Astrocyte (in vitro differentiated cells and primary cell): ENCODE data around the gene CCDC107. TPM values are rescaled to one million over a fixed set of nuclear protein-coding genes. Genes with fewer than 3 reads are reported as not detected.

Experiments used
- DNase-seq: peaks from one replicate; pipeline ENCODE4 v3.0.0-alpha.2; 2010; ENCODE audit warnings: low read depth
- FAIRE-seq: peaks from 2 replicates; lab custom pipeline; 2011; peaks lifted over from hg19 to GRCh38; lab: Jason Lieb, UNC
- H2AFZ ChIP-seq: 2 replicates; pipeline ENCODE4 v1.6.0; 2012; ENCODE audit warnings: low read depth, low read length, inconsistent platforms
- H3K27ac ChIP-seq: 2 replicates; pipeline ENCODE4 v1.5.1; 2011; ENCODE audit warnings: low read depth, low read length, inconsistent platforms
- H3K27me3 ChIP-seq: 2 replicates; pipeline ENCODE4 v1.6.0; 2011; ENCODE audit warnings: low read length, inconsistent platforms; ENCODE audit not compliant: insufficient read depth
- H3K36me3 ChIP-seq: 2 replicates; pipeline ENCODE4 v1.5.1; 2011; ENCODE audit warnings: low read length, inconsistent platforms; ENCODE audit not compliant: insufficient read depth
- H3K4me1 ChIP-seq: 2 replicates; pipeline ENCODE4 v1.5.1; 2011; ENCODE audit warnings: low read length, inconsistent platforms; ENCODE audit not compliant: insufficient read depth
- H3K4me2 ChIP-seq: 2 replicates; pipeline ENCODE4 v1.6.0; 2012; ENCODE audit warnings: low read length, inconsistent platforms
- H3K4me3 ChIP-seq: 2 replicates; pipeline ENCODE4 v1.5.1; 2011; ENCODE audit warnings: low read depth, mild to moderate bottlenecking, low read length, inconsistent platforms; ENCODE audit not compliant: insufficient read depth
- H3K79me2 ChIP-seq: 2 replicates; pipeline ENCODE4 v1.6.0; 2012; ENCODE audit warnings: mild to moderate bottlenecking, low read length, inconsistent platforms; ENCODE audit not compliant: insufficient read depth
- H3K9ac ChIP-seq: 2 replicates; pipeline ENCODE4 v1.6.0; 2012; ENCODE audit warnings: mild to moderate bottlenecking, low read length, inconsistent platforms
- H3K9me3 ChIP-seq: 2 replicates; pipeline ENCODE4 v1.5.1; 2012; ENCODE audit warnings: low read depth, mild to moderate bottlenecking, low read length, inconsistent platforms; ENCODE audit not compliant: insufficient read depth
- H4K20me1 ChIP-seq: 2 replicates; pipeline ENCODE4 v1.6.0; 2012; ENCODE audit warnings: low read length, inconsistent platforms; ENCODE audit not compliant: insufficient read depth
- H3K27ac Mint-ChIP-seq: one replicate; pipeline ENCODE4 v1.8.0; 2021; ENCODE audit warnings: mild to moderate bottlenecking, mixed read lengths; ENCODE audit not compliant: unreplicated experiment
- H3K27me3 Mint-ChIP-seq: one replicate; pipeline ENCODE4 v1.8.0; 2021; ENCODE audit warnings: low read depth, mixed read lengths; ENCODE audit not compliant: unreplicated experiment
- H3K36me3 Mint-ChIP-seq: one replicate; pipeline ENCODE4 v1.8.0; 2021; ENCODE audit warnings: low read depth, mixed read lengths; ENCODE audit not compliant: unreplicated experiment
- H3K4me1 Mint-ChIP-seq: one replicate; pipeline ENCODE4 v1.8.0; 2021; ENCODE audit warnings: low read depth, mixed read lengths; ENCODE audit not compliant: unreplicated experiment
- H3K4me3 Mint-ChIP-seq: one replicate; pipeline ENCODE4 v1.8.0; 2021; ENCODE audit warnings: mild to moderate bottlenecking, moderate library complexity, mixed read lengths; ENCODE audit not compliant: unreplicated experiment
- H3K9me3 Mint-ChIP-seq: one replicate; pipeline ENCODE4 v1.8.0; 2021; ENCODE audit warnings: mild to moderate bottlenecking, mixed read lengths; ENCODE audit not compliant: unreplicated experiment
- CTCF ChIP-seq: IDR thresholded peaks from 2 replicates; pipeline ENCODE4 v1.5.1; 2011; ENCODE audit warnings: low read depth, mild to moderate bottlenecking, inconsistent platforms, low read length, moderate library complexity; ENCODE audit not compliant: insufficient read depth
- EZH2 ChIP-seq: IDR thresholded peaks from 2 replicates; pipeline ENCODE4 v1.6.1; 2012; ENCODE audit warnings: mild to moderate bottlenecking, low read length, inconsistent platforms; ENCODE audit not compliant: insufficient read depth
- total RNA-seq: library from RNA; stranded (reverse); gene quantifications from 2 replicates; pipeline ENCODE4 v1.2.1, GENCODE V29; 2021

Gene CCDC107
- total RNA-seq, 1 donor from 2014 or later: 18.8 TPM

- H3K27me3 ChIP-seq: no peaks in the 10 kb centered on the region
- peak overlapping the region; percentile 79 for H3K9ac ChIP-seq
- peaks cover 16% of the 10 kb centered on the region for H3K4me1 ChIP-seq
- H3K4me3 ChIP-seq: peak overlapping the region; percentile 73
- DNase-seq (peak; percentile 8), FAIRE-seq (no peak)
- H3K27me3 Mint-ChIP-seq: no peaks in the 10 kb centered on the region
- H3K36me3 Mint-ChIP-seq: peaks cover 2% of the 10 kb centered on the region
- H3K4me1 Mint-ChIP-seq: peaks cover 11% of the 10 kb centered on the region
- no peaks in the 10 kb centered on the region for H4K20me1 ChIP-seq
- H3K9me3 Mint-ChIP-seq: no peaks in the 10 kb centered on the region
- no peak overlapping the region for H3K27ac ChIP-seq
- peak overlapping the region; percentile 77 for H3K27ac Mint-ChIP-seq
- H3K4me3 Mint-ChIP-seq: peak overlapping the region; percentile 88
- peak overlapping the region; percentile 83 for H2AFZ ChIP-seq
- H3K9me3 ChIP-seq: no peaks in the 10 kb centered on the region
- H3K4me2 ChIP-seq: peak overlapping the region; percentile 88
- H3K36me3 ChIP-seq: no peaks in the 10 kb centered on the region
- TF ChIP-seq EZH2: no peak
- no peak for TF ChIP-seq CTCF
- no peaks in the 10 kb centered on the region for H3K79me2 ChIP-seq
Observed at GRCh38 chr9:35646153-35646532, 11.9 kb upstream of the CCDC107 start.

GRCh38 chr9:35646533-35647265 lies 11.4 kb upstream of the CCDC107 start:
- H3K27ac Mint-ChIP-seq: peak overlapping the region; percentile 77
- no peaks in the 10 kb centered on the region for H3K27me3 Mint-ChIP-seq
- peaks cover 11% of the 10 kb centered on the region for H3K4me1 Mint-ChIP-seq
- Histone ChIP-seq H3K36me3 (no peaks in the 10 kb centered on the region), H3K9ac (peak overlapping the region; percentile 79), H4K20me1 (no peaks in the 10 kb centered on the region), H3K4me2 (peak overlapping the region; percentile 88), H3K27me3 (no peaks in the 10 kb centered on the region), H3K4me1 (peaks cover 16% of the 10 kb centered on the region), H3K4me3 (peak overlapping the region; percentile 73), H2AFZ (peak overlapping the region; percentile 83), H3K27ac (no peak overlapping the region), H3K9me3 (no peaks in the 10 kb centered on the region), H3K79me2 (no peaks in the 10 kb centered on the region)
- TF ChIP-seq CTCF (peak; percentile 55), EZH2 (no peak)
- no peaks in the 10 kb centered on the region for H3K9me3 Mint-ChIP-seq
- peaks cover 2% of the 10 kb centered on the region for H3K36me3 Mint-ChIP-seq
- peak overlapping the region; percentile 88 for H3K4me3 Mint-ChIP-seq
- FAIRE-seq (no peak), DNase-seq (peak; percentile 57)
